HEK293 (cell line): ENCODE results near the gene TMEM145.

ENCODE experiments used
- CTCF ChIA-PET: fragments of 350-600 bp; formaldehyde crosslinking; extraction: SDS; loops from one replicate; lab custom pipeline; 2021; ENCODE audit warnings: antibody characterized with exemption; lab: Yijun Ruan, JAX
- POLR2A ChIA-PET: fragments of 300-600 bp; formaldehyde crosslinking; extraction: SDS; loops from one replicate; lab custom pipeline; 2020; ENCODE audit warnings: antibody characterized with exemption, inconsistent platforms; lab: Yijun Ruan, JAX
- H3K27ac ChIP-seq: fragments of 200-500 bp; sonication (Bioruptor generic); 2 replicates; pipeline ENCODE4 v1.5.1; 2014; ENCODE audit warnings: low read depth, low read length, control low read depth, inconsistent platforms; ENCODE audit errors: extremely low read depth
- H3K36me3 ChIP-seq, 2 experiments: fragments of 200-500 bp in 1 of 2; sonication (Bioruptor generic) in 1 of 2; 1 replicate in 1 of 2; 2 replicates in 1 of 2; pipeline ENCODE4 v1.5.1; 2014 to 2017; ENCODE audit warnings: inconsistent platforms in 2 of 2, low read length in 2 of 2; ENCODE audit not compliant: control insufficient read depth in 2 of 2, insufficient read depth in 1 of 2
- H3K4me1 ChIP-seq: fragments of 200-500 bp; sonication (Bioruptor generic); 2 replicates; pipeline ENCODE4 v1.5.1; 2014; ENCODE audit warnings: mild to moderate bottlenecking, low read length, inconsistent platforms; ENCODE audit not compliant: control insufficient read depth, insufficient read depth
- H3K4me3 ChIP-seq: 2 replicates; pipeline ENCODE4 v1.5.1; 2011; ENCODE audit warnings: low read depth, mild to moderate bottlenecking, control low read depth, low read length, moderate library complexity
- H3K9me3 ChIP-seq: fragments of 200-500 bp; sonication (Bioruptor generic); 2 replicates; pipeline ENCODE4 v1.5.1; 2014; ENCODE audit warnings: low read depth, low read length, inconsistent platforms; ENCODE audit not compliant: control insufficient read depth, insufficient read depth
- FEZF1 ChIP-seq: fragments of 450-650 bp; formaldehyde crosslinking; IDR thresholded peaks from 2 replicates; pipeline ENCODE4 v1.5.1; 2016; ENCODE audit warnings: missing biosample characterization, missing genetic modification characterization
- GLI2 ChIP-seq: fragments of 450-650 bp; formaldehyde crosslinking; IDR thresholded peaks from 2 replicates; pipeline ENCODE4; 2017; ENCODE audit warnings: missing biosample characterization, missing genetic modification characterization, low read depth, borderline replicate concordance
- KLF8 ChIP-seq: fragments of 450-650 bp; formaldehyde crosslinking; IDR thresholded peaks from 2 replicates; pipeline ENCODE4 v1.5.1; 2016; ENCODE audit warnings: missing biosample characterization, missing genetic modification characterization
- OVOL3 ChIP-seq: fragments of 450-650 bp; formaldehyde crosslinking; IDR thresholded peaks from 2 replicates; pipeline ENCODE4 v1.5.1; 2016; ENCODE audit warnings: missing biosample characterization, missing genetic modification characterization
- SCRT1 ChIP-seq: fragments of 450-650 bp; formaldehyde crosslinking; IDR thresholded peaks from 2 replicates; pipeline ENCODE4 v1.5.1; 2016; ENCODE audit warnings: missing biosample characterization, missing genetic modification characterization, borderline replicate concordance
- ZBTB21 ChIP-seq: fragments of 450-650 bp; formaldehyde crosslinking; IDR thresholded peaks from 2 replicates; pipeline ENCODE4 v1.5.1; 2017; ENCODE audit warnings: missing biosample characterization, missing genetic modification characterization
- ZBTB48 ChIP-seq: fragments of 450-650 bp; formaldehyde crosslinking; IDR thresholded peaks from 2 replicates; pipeline ENCODE4 v1.5.1; 2016; ENCODE audit warnings: missing biosample characterization, missing genetic modification characterization
- ZFHX2 ChIP-seq: fragments of 450-650 bp; formaldehyde crosslinking; conservative IDR thresholded peaks from 2 replicates; pipeline ENCODE4 v1.5.1; 2016; ENCODE audit warnings: missing biosample characterization, missing genetic modification characterization
- ZIC2 ChIP-seq: fragments of 450-650 bp; formaldehyde crosslinking; IDR thresholded peaks from 2 replicates; pipeline ENCODE4 v1.5.1; 2016; ENCODE audit warnings: missing biosample characterization, missing genetic modification characterization
- ZNF132 ChIP-seq: fragments of 450-650 bp; formaldehyde crosslinking; IDR thresholded peaks from 2 replicates; pipeline ENCODE4 v1.5.1; 2017; ENCODE audit warnings: missing biosample characterization, missing genetic modification characterization, borderline replicate concordance
- ZNF223 ChIP-seq: fragments of 450-650 bp; formaldehyde crosslinking; IDR thresholded peaks from 2 replicates; pipeline ENCODE4 v1.5.1; 2016; ENCODE audit warnings: missing biosample characterization, missing genetic modification characterization
- ZNF24 ChIP-seq: fragments of 450-650 bp; formaldehyde crosslinking; IDR thresholded peaks from 2 replicates; pipeline ENCODE4 v1.5.1; 2016; ENCODE audit warnings: missing biosample characterization, missing genetic modification characterization
- ZNF266 ChIP-seq: fragments of 450-650 bp; formaldehyde crosslinking; IDR thresholded peaks from 2 replicates; pipeline ENCODE4 v1.5.1; 2016; ENCODE audit warnings: missing biosample characterization, missing genetic modification characterization, low read depth
- ZNF324 ChIP-seq: fragments of 450-650 bp; formaldehyde crosslinking; IDR thresholded peaks from 2 replicates; pipeline ENCODE4 v1.5.1; 2016; ENCODE audit warnings: missing biosample characterization, missing genetic modification characterization
- ZNF501 ChIP-seq: fragments of 450-650 bp; formaldehyde crosslinking; IDR thresholded peaks from 2 replicates; pipeline ENCODE4 v1.5.1; 2016; ENCODE audit warnings: missing biosample characterization, missing genetic modification characterization
- ZNF548 ChIP-seq: fragments of 450-650 bp; formaldehyde crosslinking; IDR thresholded peaks from 2 replicates; pipeline ENCODE4 v1.5.1; 2016; ENCODE audit warnings: missing biosample characterization, missing genetic modification characterization
- ZNF664 ChIP-seq: fragments of 450-650 bp; formaldehyde crosslinking; IDR thresholded peaks from 2 replicates; pipeline ENCODE4 v1.5.1; 2016; ENCODE audit warnings: missing biosample characterization, missing genetic modification characterization
- ZNF670 ChIP-seq: fragments of 450-650 bp; formaldehyde crosslinking; IDR thresholded peaks from 2 replicates; pipeline ENCODE4 v1.5.1; 2016; ENCODE audit warnings: missing biosample characterization, missing genetic modification characterization, low read depth
- TF ChIP-seq, protein P1 (sequence below): fragments of 450-650 bp; formaldehyde crosslinking; IDR thresholded peaks from 2 replicates; pipeline ENCODE4 v1.5.1; 2016; ENCODE audit warnings: missing biosample characterization, missing genetic modification characterization
- TF ChIP-seq, protein P2 (sequence below): fragments of 450-650 bp; formaldehyde crosslinking; IDR thresholded peaks from 2 replicates; pipeline ENCODE4 v1.5.1; 2016; ENCODE audit warnings: missing biosample characterization, missing genetic modification characterization
- TF ChIP-seq, protein P3 (sequence below): fragments of 450-650 bp; formaldehyde crosslinking; IDR thresholded peaks from 2 replicates; pipeline ENCODE4 v1.5.1; 2016; ENCODE audit warnings: missing biosample characterization, missing genetic modification characterization, borderline replicate concordance
- TF ChIP-seq, protein P4 (sequence below): fragments of 450-650 bp; formaldehyde crosslinking; IDR thresholded peaks from 2 replicates; pipeline ENCODE4 v1.5.1; 2016; ENCODE audit warnings: missing biosample characterization, missing genetic modification characterization

The TMEM145 gene

DNA sequence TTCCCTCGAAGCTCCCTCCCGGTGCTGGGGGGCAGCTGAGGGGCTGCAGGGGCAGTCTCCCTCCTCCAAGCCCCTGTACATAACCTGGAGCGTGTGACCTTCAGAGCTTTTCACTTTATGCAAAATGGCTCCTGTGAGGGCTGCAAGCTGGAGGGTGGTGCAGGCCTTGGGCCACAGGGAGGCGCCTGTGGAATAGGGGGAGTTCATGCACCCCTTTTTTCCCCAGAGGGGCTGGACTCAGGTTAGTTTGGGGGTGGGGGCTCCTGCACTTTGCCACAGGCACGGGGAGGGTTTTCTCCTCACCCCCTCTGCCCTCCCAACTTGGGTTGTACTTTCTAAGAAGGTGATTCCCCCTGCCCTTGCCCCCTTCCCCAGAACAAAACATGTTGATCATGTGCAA is 17.8 kb upstream of the TMEM145 start:
- TF ChIP-seq ZNF548 (tag by site-specific recombination) (no peak), ZNF24 (tag by site-specific recombination) (no peak), GLI2 (tag by site-specific recombination) (no peak), SCRT1 (tag by site-specific recombination) (0 out of 2 replicates have a peak, but pooled peaks have one; percentile 23), ZNF132 (tag by site-specific recombination) (no peak), ZBTB48 (tag by site-specific recombination) (no peak), ZNF670 (tag by site-specific recombination) (no peak), ZNF223 (peak; percentile 48; the same call in 1 of the 2 replicates)
- TF ChIP-seq, protein P1, sequence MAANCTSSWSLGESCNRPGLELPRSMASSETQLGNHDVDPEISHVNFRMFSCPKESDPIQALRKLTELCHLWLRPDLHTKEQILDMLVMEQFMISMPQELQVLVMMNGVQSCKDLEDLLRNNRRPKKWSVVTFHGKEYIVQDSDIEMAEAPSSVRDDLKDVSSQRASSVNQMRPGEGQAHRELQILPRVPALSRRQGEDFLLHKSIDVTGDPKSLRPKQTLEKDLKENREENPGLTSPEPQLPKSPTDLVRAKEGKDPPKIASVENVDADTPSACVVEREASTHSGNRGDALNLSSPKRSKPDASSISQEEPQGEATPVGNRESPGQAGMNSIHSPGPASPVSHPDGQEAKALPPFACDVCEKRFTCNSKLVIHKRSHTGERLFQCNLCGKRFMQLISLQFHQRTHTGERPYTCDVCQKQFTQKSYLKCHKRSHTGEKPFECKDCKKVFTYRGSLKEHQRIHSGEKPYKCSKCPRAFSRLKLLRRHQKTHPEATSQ (tag by site-specific recombination), result no peak
- TF ChIP-seq, protein P2, sequence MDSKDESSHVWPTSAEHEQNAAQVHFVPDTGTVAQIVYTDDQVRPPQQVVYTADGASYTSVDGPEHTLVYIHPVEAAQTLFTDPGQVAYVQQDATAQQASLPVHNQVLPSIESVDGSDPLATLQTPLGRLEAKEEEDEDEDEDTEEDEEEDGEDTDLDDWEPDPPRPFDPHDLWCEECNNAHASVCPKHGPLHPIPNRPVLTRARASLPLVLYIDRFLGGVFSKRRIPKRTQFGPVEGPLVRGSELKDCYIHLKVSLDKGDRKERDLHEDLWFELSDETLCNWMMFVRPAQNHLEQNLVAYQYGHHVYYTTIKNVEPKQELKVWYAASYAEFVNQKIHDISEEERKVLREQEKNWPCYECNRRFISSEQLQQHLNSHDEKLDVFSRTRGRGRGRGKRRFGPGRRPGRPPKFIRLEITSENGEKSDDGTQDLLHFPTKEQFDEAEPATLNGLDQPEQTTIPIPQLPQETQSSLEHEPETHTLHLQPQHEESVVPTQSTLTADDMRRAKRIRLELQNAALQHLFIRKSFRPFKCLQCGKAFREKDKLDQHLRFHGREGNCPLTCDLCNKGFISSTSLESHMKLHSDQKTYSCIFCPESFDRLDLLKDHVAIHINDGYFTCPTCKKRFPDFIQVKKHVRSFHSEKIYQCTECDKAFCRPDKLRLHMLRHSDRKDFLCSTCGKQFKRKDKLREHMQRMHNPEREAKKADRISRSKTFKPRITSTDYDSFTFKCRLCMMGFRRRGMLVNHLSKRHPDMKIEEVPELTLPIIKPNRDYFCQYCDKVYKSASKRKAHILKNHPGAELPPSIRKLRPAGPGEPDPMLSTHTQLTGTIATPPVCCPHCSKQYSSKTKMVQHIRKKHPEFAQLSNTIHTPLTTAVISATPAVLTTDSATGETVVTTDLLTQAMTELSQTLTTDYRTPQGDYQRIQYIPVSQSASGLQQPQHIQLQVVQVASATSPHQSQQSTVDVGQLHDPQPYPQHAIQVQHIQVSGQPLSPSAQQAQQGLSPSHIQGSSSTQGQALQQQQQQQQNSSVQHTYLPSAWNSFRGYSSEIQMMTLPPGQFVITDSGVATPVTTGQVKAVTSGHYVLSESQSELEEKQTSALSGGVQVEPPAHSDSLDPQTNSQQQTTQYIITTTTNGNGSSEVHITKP (tag by site-specific recombination), result peak; percentile 65
- Histone ChIP-seq H3K4me1 (no peaks in the 10 kb centered on the region), H3K27ac (peak overlapping the region; percentile 0; the same call in 1 of the 2 replicates), H3K4me3 (no peak overlapping the region), H3K9me3 (no peaks in the 10 kb centered on the region), H3K36me3 (peaks cover 31 to 70% of the 10 kb centered on the region in 2 experiments)
- ChIA-PET POLR2A (interaction anchor here (0.5 to 3.4 kb wide), 5 partner anchors 11 to 205 kb away, joined by 3 to 31 read pairs (median 4); partner anchors contain the start of gene GSK3A), CTCF (interaction anchor here (0.6 to 4.8 kb wide), 19 partner anchors 8 to 1987 kb away, joined by 3 to 55 read pairs (median 4); no protein-coding TSS in a partner anchor)

DNA sequence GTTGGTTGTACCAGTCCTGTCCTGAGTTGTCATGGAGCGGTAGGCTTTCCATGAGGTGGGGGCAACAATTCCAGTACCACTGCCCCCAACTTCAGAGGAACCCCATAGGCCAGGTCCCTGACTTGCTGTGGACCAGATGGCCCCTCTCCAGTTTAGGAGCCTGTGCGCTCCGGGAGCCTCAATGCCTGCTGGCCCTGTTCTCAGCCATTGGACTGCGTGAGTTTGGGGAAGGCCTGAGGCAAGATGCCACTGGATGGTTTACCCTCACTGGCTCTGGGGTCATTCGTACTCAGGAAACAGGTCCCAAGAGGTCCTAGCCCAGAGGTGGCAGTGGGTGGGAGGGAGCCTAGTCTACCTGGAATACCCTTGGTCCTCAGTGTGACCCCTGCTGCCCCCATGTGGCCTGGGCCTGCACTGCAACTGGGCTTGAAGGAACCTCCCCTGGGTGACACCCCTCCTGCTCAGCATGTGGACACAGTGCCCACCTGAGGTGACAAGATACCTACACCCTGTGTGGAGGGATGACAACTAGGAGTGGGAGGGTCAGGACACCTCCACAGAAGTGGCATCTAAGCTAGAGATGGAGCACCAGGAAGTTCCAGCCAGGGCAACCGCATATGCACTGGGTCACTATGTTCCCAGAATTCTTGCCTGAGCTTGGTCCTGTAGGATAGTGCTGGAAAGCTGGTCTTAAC is 17.1 kb upstream of the TMEM145 start:
- H3K36me3 ChIP-seq, result peaks cover 31 to 64% of the 10 kb centered on the region in 2 experiments
- ChIA-PET POLR2A (interaction anchor here (0.5 to 3.4 kb wide), 5 partner anchors 9 to 205 kb away, joined by 3 to 31 read pairs (median 4); partner anchors contain the start of gene GSK3A), CTCF (interaction anchor here (0.6 to 4.8 kb wide), 39 partner anchors 8 to 1986 kb away, joined by 3 to 55 read pairs (median 4); partner anchors contain the start of gene GSK3A)
- H3K4me1 ChIP-seq, result no peaks in the 10 kb centered on the region
- H3K4me3 ChIP-seq, result no peak overlapping the region
- no peaks in the 10 kb centered on the region for H3K9me3 ChIP-seq
- no peak overlapping the region for H3K27ac ChIP-seq
- no peak for TF ChIP-seq ZBTB21
- peak; percentile 45 for TF ChIP-seq ZFHX2
- TF ChIP-seq OVOL3 (tag by site-specific recombination), result no peak
- no peak for TF ChIP-seq FEZF1 (tag by site-specific recombination)
- TF ChIP-seq ZNF266, result no peak
- peak; percentile 66; the same call in 1 of the 2 replicates for TF ChIP-seq ZNF501 (tag by site-specific recombination)
- TF ChIP-seq ZNF664 (tag by site-specific recombination), result no peak
- TF ChIP-seq, protein P3, sequence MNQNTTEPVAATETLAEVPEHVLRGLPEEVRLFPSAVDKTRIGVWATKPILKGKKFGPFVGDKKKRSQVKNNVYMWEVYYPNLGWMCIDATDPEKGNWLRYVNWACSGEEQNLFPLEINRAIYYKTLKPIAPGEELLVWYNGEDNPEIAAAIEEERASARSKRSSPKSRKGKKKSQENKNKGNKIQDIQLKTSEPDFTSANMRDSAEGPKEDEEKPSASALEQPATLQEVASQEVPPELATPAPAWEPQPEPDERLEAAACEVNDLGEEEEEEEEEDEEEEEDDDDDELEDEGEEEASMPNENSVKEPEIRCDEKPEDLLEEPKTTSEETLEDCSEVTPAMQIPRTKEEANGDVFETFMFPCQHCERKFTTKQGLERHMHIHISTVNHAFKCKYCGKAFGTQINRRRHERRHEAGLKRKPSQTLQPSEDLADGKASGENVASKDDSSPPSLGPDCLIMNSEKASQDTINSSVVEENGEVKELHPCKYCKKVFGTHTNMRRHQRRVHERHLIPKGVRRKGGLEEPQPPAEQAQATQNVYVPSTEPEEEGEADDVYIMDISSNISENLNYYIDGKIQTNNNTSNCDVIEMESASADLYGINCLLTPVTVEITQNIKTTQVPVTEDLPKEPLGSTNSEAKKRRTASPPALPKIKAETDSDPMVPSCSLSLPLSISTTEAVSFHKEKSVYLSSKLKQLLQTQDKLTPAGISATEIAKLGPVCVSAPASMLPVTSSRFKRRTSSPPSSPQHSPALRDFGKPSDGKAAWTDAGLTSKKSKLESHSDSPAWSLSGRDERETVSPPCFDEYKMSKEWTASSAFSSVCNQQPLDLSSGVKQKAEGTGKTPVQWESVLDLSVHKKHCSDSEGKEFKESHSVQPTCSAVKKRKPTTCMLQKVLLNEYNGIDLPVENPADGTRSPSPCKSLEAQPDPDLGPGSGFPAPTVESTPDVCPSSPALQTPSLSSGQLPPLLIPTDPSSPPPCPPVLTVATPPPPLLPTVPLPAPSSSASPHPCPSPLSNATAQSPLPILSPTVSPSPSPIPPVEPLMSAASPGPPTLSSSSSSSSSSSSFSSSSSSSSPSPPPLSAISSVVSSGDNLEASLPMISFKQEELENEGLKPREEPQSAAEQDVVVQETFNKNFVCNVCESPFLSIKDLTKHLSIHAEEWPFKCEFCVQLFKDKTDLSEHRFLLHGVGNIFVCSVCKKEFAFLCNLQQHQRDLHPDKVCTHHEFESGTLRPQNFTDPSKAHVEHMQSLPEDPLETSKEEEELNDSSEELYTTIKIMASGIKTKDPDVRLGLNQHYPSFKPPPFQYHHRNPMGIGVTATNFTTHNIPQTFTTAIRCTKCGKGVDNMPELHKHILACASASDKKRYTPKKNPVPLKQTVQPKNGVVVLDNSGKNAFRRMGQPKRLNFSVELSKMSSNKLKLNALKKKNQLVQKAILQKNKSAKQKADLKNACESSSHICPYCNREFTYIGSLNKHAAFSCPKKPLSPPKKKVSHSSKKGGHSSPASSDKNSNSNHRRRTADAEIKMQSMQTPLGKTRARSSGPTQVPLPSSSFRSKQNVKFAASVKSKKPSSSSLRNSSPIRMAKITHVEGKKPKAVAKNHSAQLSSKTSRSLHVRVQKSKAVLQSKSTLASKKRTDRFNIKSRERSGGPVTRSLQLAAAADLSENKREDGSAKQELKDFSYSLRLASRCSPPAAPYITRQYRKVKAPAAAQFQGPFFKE (tag by site-specific recombination), result no peak
- no peak for TF ChIP-seq ZNF324 (tag by site-specific recombination)
- no peak for TF ChIP-seq KLF8 (tag by site-specific recombination)
- TF ChIP-seq, protein P4, sequence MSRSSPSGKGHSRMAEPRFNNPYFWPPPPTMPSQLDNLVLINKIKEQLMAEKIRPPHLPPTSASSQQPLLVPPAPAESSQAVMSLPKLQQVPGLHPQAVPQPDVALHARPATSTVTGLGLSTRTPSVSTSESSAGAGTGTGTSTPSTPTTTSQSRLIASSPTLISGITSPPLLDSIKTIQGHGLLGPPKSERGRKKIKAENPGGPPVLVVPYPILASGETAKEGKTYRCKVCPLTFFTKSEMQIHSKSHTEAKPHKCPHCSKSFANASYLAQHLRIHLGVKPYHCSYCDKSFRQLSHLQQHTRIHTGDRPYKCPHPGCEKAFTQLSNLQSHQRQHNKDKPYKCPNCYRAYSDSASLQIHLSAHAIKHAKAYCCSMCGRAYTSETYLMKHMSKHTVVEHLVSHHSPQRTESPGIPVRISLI (tag by site-specific recombination), result no peak
- peak; percentile 54 for TF ChIP-seq ZIC2
